Panc1 (cell line): ENCODE measurements around the gene UAP1. TPM values are rescaled to one million over a fixed set of nuclear protein-coding genes. Genes with fewer than 3 reads are reported as not detected.

Experiments used
- ATAC-seq: fragments of 200-7000 bp; cut with Tn5 transposase; 2 replicates; pipeline ENCODE4 v1.9.1; 2020; ENCODE audit warnings: mild to moderate bottlenecking, moderate library complexity
- BruUV-seq: library from RNA; stranded (reverse); fragments of 400-500 nt; replicated peaks from 2 replicates; lab custom pipeline; 2021; lab: Mats Ljungman, UMichigan
- CTCF ChIA-PET: fragments of 300-600 bp; sonication (Branson Sonifier 250); formaldehyde crosslinking; loops from one replicate; lab custom pipeline; 2022; ENCODE audit warnings: antibody characterized with exemption; lab: Charles Lee
- POLR2A ChIA-PET: fragments of 300-600 bp; sonication (Branson Sonifier 250); formaldehyde crosslinking; loops from one replicate; lab custom pipeline; 2022; ENCODE audit warnings: antibody characterized with exemption; lab: Charles Lee
- DNase-seq: peaks from one replicate; pipeline ENCODE4 v3.0.0-alpha.2; 2010; ENCODE audit warnings: low read depth, low spot score
- H3K27ac ChIP-seq: 2 replicates; pipeline ENCODE4 v1.5.1; 2011; ENCODE audit warnings: mild to moderate bottlenecking, low read length, inconsistent platforms
- H3K27me3 ChIP-seq: fragments of 200-500 bp; sonication (Bioruptor generic); 2 replicates; pipeline ENCODE4 v1.6.0; 2014; ENCODE audit warnings: low read length, inconsistent platforms; ENCODE audit not compliant: control insufficient read depth, insufficient read depth
- H3K36me3 ChIP-seq: fragments of 200-500 bp; sonication (Bioruptor generic); 2 replicates; pipeline ENCODE4 v1.5.1; 2014; ENCODE audit warnings: inconsistent platforms, mild to moderate bottlenecking, low read length, moderate library complexity; ENCODE audit not compliant: control insufficient read depth, insufficient read depth
- H3K4me1 ChIP-seq: 2 replicates; pipeline ENCODE4 v1.5.1; 2011; ENCODE audit warnings: inconsistent platforms, mild to moderate bottlenecking, low read length, moderate library complexity; ENCODE audit not compliant: control insufficient read depth, insufficient read depth
- H3K4me3 ChIP-seq, 2 experiments: 2 replicates each; pipeline ENCODE4 v1.5.1; 2011 to 2012; ENCODE audit warnings: low read depth in 2 of 2, low read length in 2 of 2, mild to moderate bottlenecking in 2 of 2, inconsistent platforms in 1 of 2, moderate library complexity in 1 of 2
- H3K9me3 ChIP-seq: fragments of 200-500 bp; sonication (Bioruptor generic); 2 replicates; pipeline ENCODE4 v1.5.1; 2014; ENCODE audit warnings: low read depth, mild to moderate bottlenecking, inconsistent platforms, low read length, moderate library complexity; ENCODE audit not compliant: control insufficient read depth, insufficient read depth
- CTCF ChIP-seq: fragments of 450-650 bp; IDR thresholded peaks from 2 replicates; pipeline ENCODE4 v1.5.1; 2017; ENCODE audit warnings: mild to moderate bottlenecking
- POLR2AphosphoS5 ChIP-seq: IDR thresholded peaks from 2 replicates; pipeline ENCODE4 v1.6.1; 2012; ENCODE audit warnings: mild to moderate bottlenecking, low read depth, low read length, moderate library complexity
- REST ChIP-seq, 2 experiments: IDR thresholded peaks; 2 replicates each; pipeline ENCODE4 v1.6.1; 2011 to 2012; ENCODE audit warnings: low read depth in 2 of 2, control low read depth in 1 of 2, low read length in 1 of 2, mild to moderate bottlenecking in 1 of 2, moderate library complexity in 1 of 2; ENCODE audit not compliant: insufficient read depth in 1 of 2
- SIN3A ChIP-seq: IDR thresholded peaks from 2 replicates; pipeline ENCODE4 v1.6.1; 2012; ENCODE audit warnings: low read depth, mild to moderate bottlenecking, low read length, moderate library complexity, borderline replicate concordance; ENCODE audit not compliant: insufficient read depth
- TCF7L2 ChIP-seq: IDR thresholded peaks from 2 replicates; pipeline ENCODE4 v1.6.1; 2011; ENCODE audit warnings: mild to moderate bottlenecking, low read depth, low read length, inconsistent platforms
- in situ Hi-C: cut with HindIII; loops from 2 replicates; pipeline ENCODE4 v1.10.0; 2016; ENCODE audit warnings: low sequenced_read_pairs, low pct_unique_long_range_greater_than_20kb
- intact Hi-C: fragments of 100-400 bp; cut with micrococcal nuclease; formaldehyde crosslinking; loops from one replicate; pipeline ENCODE4 v1.10.0; 2022; ENCODE audit not compliant: unreplicated experiment
- total RNA-seq: library from RNA; stranded (reverse); gene quantifications from one replicate; pipeline ENCODE4 v1.2.1, GENCODE V29; 2021; ENCODE audit not compliant: unreplicated experiment

UAP1 gene
- total RNA-seq, 1 experiment from 2014 or later: 97.7 TPM

- CTCF ChIA-PET: no interaction called here
- intact Hi-C loops: no loop called here
- ATAC-seq: no peak
Measured at GRCh38 chr1:162566870-162567269, 5.3 kb downstream of the UAP1 start.

GRCh38 chr1:162568802-162569201 is 7.3 kb downstream of the UAP1 start:
- peaks cover 18% of the 10 kb centered on the region; the same call in 1 of the 2 replicates for H3K36me3 ChIP-seq
- ChIA-PET CTCF (no interaction called here), POLR2A (no interaction called here)
- DNase-seq: no peak
- in situ Hi-C loops (no loop called here), intact Hi-C loops (no loop called here)
- H3K9me3 ChIP-seq: no peaks in the 10 kb centered on the region
- no peak for ATAC-seq
- H3K4me3 ChIP-seq: no peak overlapping the region
- H3K27ac ChIP-seq: no peak overlapping the region
- no peaks in the 10 kb centered on the region for H3K27me3 ChIP-seq
- TF ChIP-seq TCF7L2 (no peak), POLR2AphosphoS5 (no peak), CTCF (no peak)
- BruUV-seq: no TSS peak
- H3K4me1 ChIP-seq: peaks cover 23% of the 10 kb centered on the region

More at GRCh38 chr1:162566870-162567269, 5.3 kb downstream of the UAP1 start:
- TF ChIP-seq TCF7L2 (no peak), CTCF (no peak), POLR2AphosphoS5 (no peak), REST (IDR thresholded peaks at IDR 0.05; ENCODE audit: insufficient read depth in 1 of 2, low read depth in 2 of 2, low read length in 1 of 2) (no peak), SIN3A (no peak)
- Histone ChIP-seq H3K4me3 (no peak overlapping the region), H3K4me1 (peaks cover 22% of the 10 kb centered on the region), H3K9me3 (no peaks in the 10 kb centered on the region), H3K27me3 (no peaks in the 10 kb centered on the region), H3K36me3 (peaks cover 18% of the 10 kb centered on the region; the same call in 1 of the 2 replicates), H3K27ac (no peak overlapping the region)
- POLR2A ChIA-PET: interaction anchor here (0.6 kb wide), 1 partner anchor 56 kb away, joined by 3 read pairs; no protein-coding TSS in a partner anchor
- in situ Hi-C loops: no loop called here
- no peak for DNase-seq
- BruUV-seq: no TSS peak
